NCI-H82 treated with DMSO at 0.1 percent for 48 hours (cell line): ENCODE results near the gene HOXA1.
A peak's percentile ranks its signal among the peaks of the same experiment; 100 is the strongest.

Experiments used
- DNase-seq: peaks from one replicate; lab custom pipeline; 2025; ENCODE audit not compliant: unreplicated experiment; lab: John Stamatoyannopoulos, UW

Gene HOXA1

GRCh38 chr7:27106181-27106900, 10.5 kb upstream of the HOXA1 start:
- DNase-seq, result no peak

- DNase-seq, result no peak
These were observed 9.7 kb upstream of the HOXA1 start for GRCh38 chr7:27105301-27106031.

GRCh38 chr7:27104341-27105058, 8.7 kb upstream of the HOXA1 start:
- DNase-seq, result no peak

- no peak for DNase-seq
These were observed 7.9 kb upstream of the HOXA1 start for GRCh38 chr7:27103489-27104226.

GRCh38 chr7:27102581-27103442, 7.0 kb upstream of the HOXA1 start, which contains the start of gene HOXA2:
HOXA2 (minus strand) TSS chr7:27102683; CDS start chr7:27102500, 183 bp downstream.
- DNase-seq, result peak; percentile 43

DNA sequence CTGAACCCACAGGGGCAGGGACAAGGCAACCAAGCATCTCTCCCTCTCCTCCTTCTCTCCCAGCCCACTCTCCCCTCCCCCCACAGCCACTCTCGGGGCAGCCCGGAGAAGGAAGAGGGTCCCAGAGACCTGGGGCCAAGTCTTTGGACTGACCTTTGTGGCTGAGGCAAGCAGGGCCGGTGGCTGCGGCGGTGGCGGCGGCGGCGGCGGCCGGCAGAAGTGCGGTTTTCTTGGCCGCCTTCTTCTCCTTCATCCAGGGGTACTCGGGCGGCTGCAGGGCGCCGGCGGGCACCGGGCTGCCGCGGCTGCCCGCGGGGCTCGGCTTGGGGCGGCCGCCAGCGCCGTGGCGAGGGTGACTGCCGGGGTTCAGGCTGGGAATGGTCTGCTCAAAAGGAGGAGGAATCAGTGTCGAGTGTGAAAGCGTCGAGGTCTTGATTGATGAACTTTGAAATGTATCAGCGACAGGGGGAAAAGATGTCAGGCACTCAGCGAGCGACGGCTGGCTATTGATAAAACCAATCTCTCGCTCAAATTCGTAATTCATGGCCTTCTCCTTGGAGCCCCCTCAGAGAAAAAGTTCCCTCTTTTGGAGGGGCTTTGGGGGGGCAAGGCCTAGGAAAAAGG, 6.3 kb upstream of the HOXA1 start:
- no peak for DNase-seq

DNA sequence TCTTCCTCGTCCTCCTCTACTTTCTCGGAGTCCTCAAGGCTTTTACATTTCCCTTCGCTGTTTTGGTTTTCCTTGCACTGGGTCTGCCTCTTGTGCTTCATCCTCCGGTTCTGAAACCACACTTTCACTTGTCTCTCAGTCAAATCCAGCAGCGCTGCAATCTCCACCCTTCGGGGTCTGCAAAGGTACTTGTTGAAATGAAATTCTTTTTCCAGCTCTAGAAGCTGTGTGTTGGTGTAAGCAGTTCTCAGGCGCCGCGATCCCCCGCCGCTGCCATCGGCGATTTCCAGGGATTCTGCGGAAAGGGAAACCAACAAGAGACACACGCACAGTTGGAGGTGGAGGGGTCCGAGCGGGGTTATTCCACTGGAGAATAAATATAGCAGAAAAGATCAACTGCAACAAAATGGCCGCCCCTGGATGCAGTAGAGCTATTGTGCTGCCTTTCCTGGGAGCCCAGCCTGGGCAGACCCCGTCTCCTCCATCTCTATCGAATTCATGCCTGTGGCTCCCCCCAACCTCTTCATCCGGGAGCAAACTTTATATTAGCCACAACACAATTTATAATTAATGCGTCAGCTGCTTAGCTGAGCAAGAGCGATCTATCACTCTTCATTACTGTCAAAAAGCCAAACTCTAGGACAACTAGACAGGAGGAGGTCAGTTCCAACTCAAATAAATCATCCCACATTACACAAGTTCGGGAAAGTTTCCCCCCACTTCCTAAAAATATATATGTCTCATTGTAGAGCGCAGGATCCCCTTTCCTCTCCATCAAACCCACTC, 5.6 kb upstream of the HOXA1 start:
- DNase-seq, result no peak

DNA sequence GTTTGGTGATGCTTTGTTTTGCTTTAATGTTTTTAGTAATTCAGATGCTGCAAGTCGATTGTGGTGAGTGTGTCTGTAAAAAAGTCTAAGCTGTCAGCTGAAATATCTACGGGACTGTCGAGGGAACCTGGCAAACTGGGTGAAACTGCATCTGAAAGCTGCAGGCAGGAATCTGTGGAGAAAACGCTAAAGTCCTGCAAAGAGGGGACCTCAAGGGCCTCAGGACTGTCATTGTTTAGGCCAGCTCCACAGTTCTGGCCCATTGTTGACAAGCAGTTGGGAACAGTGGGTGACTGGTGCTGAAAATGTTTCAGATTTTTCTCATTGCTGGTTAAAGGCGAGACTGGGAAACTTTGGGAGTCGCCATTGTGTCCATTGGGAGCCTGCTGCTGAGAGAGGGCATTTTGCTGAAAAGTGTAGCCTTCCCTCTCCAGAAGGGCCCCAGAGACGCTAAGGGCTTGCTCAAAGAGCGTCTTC, 4.9 kb upstream of the HOXA1 start:
- no peak for DNase-seq

- no peak for DNase-seq
These were observed 3.9 kb upstream of the HOXA1 start for GRCh38 chr7:27099453-27100370.

DNA sequence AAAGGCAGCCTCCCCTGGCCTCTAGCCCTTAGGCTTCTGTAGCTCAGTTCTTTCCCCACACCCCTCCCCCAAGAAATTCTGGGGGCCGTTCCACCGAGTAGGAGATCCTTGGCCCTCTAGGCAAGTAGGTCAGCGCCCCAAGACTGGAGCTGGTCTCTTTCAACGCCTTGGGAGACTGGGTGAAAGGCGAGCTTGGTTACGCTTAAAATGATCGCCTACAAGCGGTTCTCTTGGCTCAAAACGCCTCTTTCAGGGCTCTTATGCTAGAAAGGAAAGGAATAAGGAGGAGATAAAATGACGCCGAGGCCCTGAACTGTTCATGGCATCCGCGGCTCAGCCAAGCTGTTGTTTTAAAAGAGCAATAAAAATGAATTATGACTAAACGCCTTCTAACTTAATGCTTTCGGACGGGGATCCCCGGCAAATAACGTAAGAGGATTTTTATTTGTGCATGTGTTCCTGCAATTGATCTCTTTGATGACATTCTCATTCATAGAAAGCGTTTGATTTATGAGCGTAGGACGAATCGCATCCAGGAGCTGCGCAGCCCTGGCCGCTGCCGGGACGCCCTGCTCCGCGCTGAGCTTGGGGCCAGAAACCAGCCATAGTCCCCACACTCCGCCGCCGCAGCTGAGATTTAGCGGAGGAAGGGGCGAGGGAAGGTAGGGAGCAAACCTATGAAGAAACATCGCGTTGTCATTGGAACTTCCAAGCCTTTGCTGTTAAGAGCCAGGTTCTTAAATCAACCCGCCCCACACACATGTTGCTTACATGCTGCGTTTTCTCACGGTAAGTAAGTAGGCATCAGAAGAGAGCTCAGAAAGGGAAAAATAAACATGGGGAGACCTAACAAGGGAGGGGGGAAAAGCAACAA, 3.0 kb upstream of the HOXA1 start:
- DNase-seq, result no peak

DNA sequence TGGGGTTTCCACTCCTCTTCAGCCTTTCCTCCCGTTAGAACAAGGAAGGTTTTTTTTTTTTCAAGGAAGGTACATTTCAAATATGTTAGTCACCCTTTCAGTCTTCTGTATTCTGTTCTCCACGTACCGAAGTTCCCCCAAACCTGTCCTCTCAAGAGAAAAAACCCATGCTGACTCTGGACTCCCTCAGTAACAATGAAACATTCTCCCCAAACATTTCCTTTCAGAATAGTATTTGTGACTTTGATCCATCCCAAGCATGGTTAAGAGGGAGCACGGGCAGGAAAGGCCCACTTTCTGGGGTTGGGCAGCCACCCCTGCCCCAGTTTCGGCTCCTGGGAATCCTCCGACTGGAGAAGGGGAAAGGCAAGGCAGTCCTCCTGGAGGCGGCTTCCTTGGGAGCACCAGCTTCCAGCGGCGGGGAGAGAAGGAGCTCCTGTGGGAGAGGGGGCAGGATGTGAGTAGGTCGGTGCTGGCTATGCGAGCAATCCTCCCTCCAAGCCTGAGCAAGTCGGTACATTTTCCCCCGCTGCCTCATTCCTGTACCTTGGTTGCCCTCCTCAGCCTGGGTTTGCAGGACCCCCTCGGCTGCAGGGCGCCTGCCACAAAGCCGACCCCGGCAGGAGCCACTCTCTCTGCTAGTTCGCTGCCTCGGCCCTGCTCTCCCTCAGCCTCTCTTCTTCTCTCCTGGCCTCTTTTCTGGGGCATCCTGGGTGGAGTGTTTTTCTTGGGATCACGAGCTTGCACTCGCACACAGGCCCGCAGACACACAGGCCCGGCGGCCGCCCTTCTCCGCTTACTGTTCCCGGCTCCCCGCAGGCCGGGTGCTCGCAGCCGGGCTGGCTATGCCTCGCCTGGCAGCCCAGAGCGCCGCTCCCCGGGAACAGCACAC, 2.1 kb upstream of the HOXA1 start:
- DNase-seq, result no peak

- DNase-seq, result no peak
These were observed 1.1 kb upstream of the HOXA1 start for GRCh38 chr7:27096768-27097514.

DNA sequence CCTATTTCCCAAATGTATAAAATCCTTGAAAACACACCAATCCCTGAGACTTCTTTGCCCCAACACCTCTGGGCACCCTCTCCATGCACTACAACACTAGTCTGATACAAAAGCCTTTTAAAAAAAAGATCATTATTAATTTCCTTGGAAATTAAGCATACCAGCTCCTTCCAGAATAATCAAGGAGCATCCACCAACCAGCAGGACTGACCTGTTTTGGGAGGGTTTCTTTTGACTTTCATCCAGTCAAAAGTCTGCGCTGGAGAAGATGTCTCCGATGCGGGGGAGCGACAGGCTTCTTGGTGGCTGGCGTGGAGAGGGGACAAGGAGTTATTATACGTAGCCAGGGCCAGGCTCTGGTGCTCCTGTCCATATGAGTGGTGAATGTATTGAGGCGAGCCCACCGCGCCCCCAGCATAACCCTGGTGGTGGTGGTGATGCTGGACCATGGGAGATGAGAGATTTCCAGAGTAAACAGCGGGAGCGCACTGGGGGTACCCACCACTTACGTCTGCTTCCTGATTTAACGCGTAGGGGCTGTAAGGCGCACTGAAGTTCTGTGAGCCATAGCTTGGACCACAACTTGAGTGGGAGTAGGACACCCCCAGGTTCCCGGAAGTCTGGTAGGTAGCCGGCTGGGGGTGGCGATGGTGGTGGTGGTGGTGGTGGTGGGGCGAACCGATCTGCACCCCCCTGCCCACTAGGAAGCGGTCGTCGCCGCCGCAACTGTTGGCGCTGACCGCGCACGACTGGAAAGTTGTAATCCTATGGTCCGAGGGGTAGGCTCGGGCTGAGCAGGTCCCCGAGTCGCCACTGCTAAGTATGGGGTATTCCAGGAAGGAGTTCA, 527 bp downstream of the HOXA1 start:
- DNase-seq, result no peak
